K562 (cell line): Measurements from ENCODE around the gene CLEC4M. TPM values are rescaled to one million over a fixed set of nuclear protein-coding genes. Genes with fewer than 3 reads are reported as not detected.

Source experiments
- ATAC-seq: fragments of 200-7000 bp; cut with Tn5 transposase; 3 replicates; pipeline ENCODE4 v1.9.1; 2020; ENCODE audit warnings: moderate library complexity
- BruUV-seq: library from RNA; stranded (reverse); fragments of 400-500 nt; replicated peaks from 2 replicates; lab custom pipeline; 2021; lab: Mats Ljungman, UMichigan
- CTCF ChIA-PET: fragments of 300-600 bp; formaldehyde crosslinking; extraction: SDS; loops from one replicate; lab custom pipeline; 2021; ENCODE audit warnings: low intra/inter-chr PET ratio; lab: Yijun Ruan, JAX
- POLR2A ChIA-PET: fragments of 300-600, 350-650 bp; sonication (Branson Sonifier 250); formaldehyde crosslinking; extraction: SDS; loops from one replicate; lab custom pipeline; 2021; ENCODE audit warnings: antibody characterized with exemption, inconsistent platforms; lab: Yijun Ruan, JAX
- DNase-seq, 4 experiments: peaks; one replicate each; pipeline versions ENCODE4 v3.0.0 to v3.0.0-alpha.2; 2011 to 2018; ENCODE audit warnings: low spot score in 3 of 4, mixed read lengths in 3 of 4; ENCODE audit errors: extremely low read depth in 1 of 4
- FAIRE-seq: peaks from 2 replicates; lab custom pipeline; 2011; peaks lifted over from hg19 to GRCh38; lab: Jason Lieb, UNC
- H2AFZ ChIP-seq: 2 replicates; pipeline ENCODE4 v1.6.0; 2011; ENCODE audit warnings: low read depth, low read length, control low read depth, inconsistent platforms
- H3K27ac ChIP-seq: fragments of 200-600 bp; 3 replicates; pipeline ENCODE4 v1.8.0; 2011; ENCODE audit warnings: low read depth, mild to moderate bottlenecking, control low read depth, inconsistent platforms, low read length, moderate library complexity, mixed read lengths; ENCODE audit errors: extremely low read depth
- H3K27me3 ChIP-seq, 2 experiments: fragments of 300-600 bp in 1 of 2; 2 replicates in 1 of 2; 3 replicates in 1 of 2; pipeline versions ENCODE4 v1.6.0 to v1.8.0; 2011; ENCODE audit warnings: inconsistent platforms in 2 of 2, low read length in 2 of 2, mild to moderate bottlenecking in 1 of 2, mixed read lengths in 1 of 2, moderate library complexity in 1 of 2; ENCODE audit not compliant: control insufficient read depth in 2 of 2, insufficient read depth in 2 of 2
- H3K36me3 ChIP-seq: fragments of 300-600 bp; 3 replicates; pipeline ENCODE4 v1.8.0; 2011; ENCODE audit warnings: mild to moderate bottlenecking, low read length, inconsistent platforms; ENCODE audit not compliant: control insufficient read depth, insufficient read depth
- H3K4me1 ChIP-seq, 2 experiments: fragments of 200-600 bp in 1 of 2; replicated peaks in 1 of 2; 2 replicates in 1 of 2; 3 replicates in 1 of 2; pipeline versions ENCODE4 v1.5.1 to v1.8.0; 2011; ENCODE audit warnings: inconsistent platforms in 2 of 2, low read length in 2 of 2, mild to moderate bottlenecking in 1 of 2, mixed read lengths in 1 of 2, moderate library complexity in 1 of 2; ENCODE audit not compliant: control insufficient read depth in 2 of 2, insufficient read depth in 2 of 2
- H3K4me2 ChIP-seq: 2 replicates; pipeline ENCODE4 v1.6.1; 2011; ENCODE audit warnings: low read length, control low read depth, inconsistent platforms, mixed read lengths; ENCODE audit not compliant: insufficient read depth
- H3K4me3 ChIP-seq: fragments of 200-600 bp; sonication (generic), shearing (Covaris generic); 2 replicates; pipeline ENCODE4 v1.5.1; 2016; ENCODE audit warnings: control low read depth, inconsistent platforms
- H3K79me2 ChIP-seq: fragments of 200-600 bp; 3 replicates; pipeline ENCODE4 v1.8.0; 2011; ENCODE audit warnings: low read length, inconsistent platforms; ENCODE audit not compliant: control insufficient read depth, insufficient read depth
- H3K9ac ChIP-seq, 2 experiments: 2 replicates each; pipeline versions ENCODE4 v1.6.0 to v1.6.1; 2011; ENCODE audit warnings: low read depth in 2 of 2, low read length in 2 of 2, control low read depth in 1 of 2, inconsistent platforms in 1 of 2, mild to moderate bottlenecking in 1 of 2, mixed read lengths in 1 of 2; ENCODE audit not compliant: insufficient read depth in 1 of 2
- H3K9me1 ChIP-seq: one replicate; pipeline ENCODE4 v1.6.0; 2011; ENCODE audit warnings: inconsistent platforms, mild to moderate bottlenecking, low read length, moderate library complexity; ENCODE audit not compliant: control insufficient read depth, insufficient read depth
- H3K9me3 ChIP-seq: replicated peaks from 2 replicates; pipeline ENCODE4 v1.5.1; 2011; ENCODE audit warnings: low read depth, low read length, inconsistent platforms; ENCODE audit not compliant: control insufficient read depth, insufficient read depth
- H4K20me1 ChIP-seq: replicated peaks from 2 replicates; pipeline ENCODE4 v1.6.1; 2011; ENCODE audit warnings: low read length, inconsistent platforms, mixed read lengths; ENCODE audit not compliant: control insufficient read depth, insufficient read depth
- KDM5B ChIP-seq: fragments of 200-600 bp; sonication (generic); IDR thresholded peaks from 2 replicates; pipeline ENCODE4 v1.6.1; 2012; ENCODE audit warnings: low read depth, mild to moderate bottlenecking, moderate library complexity, low read length, control low read depth, inconsistent platforms; ENCODE audit not compliant: insufficient replicate concordance
- MAFG ChIP-seq: fragments of 450-650 bp; conservative IDR thresholded peaks from 2 replicates; pipeline ENCODE4 v1.6.1; 2016; ENCODE audit warnings: missing genetic modification characterization, missing compliant biosample characterization
- WHSC1 ChIP-seq: IDR thresholded peaks from one replicate; pipeline ENCODE4 v1.6.1; 2012; ENCODE audit warnings: low read length, control low read depth, inconsistent platforms
- WGBS: fragments of 100-300 bp; shearing (Covaris generic); methylation state at CpG from one replicate; pipeline ENCODE4 v1.1.6; 2016; ENCODE audit warnings: low coverage, mixed read lengths; ENCODE audit not compliant: insufficient coverage; ENCODE audit errors: missing lambda C conversion rate; 5-methylcytosine and 5-hydroxymethylcytosine counted together
- in situ Hi-C: fragments of 300-500 bp; cut with MboI; formaldehyde crosslinking; loops from 4 replicates; pipeline ENCODE4 v1.15.0; 2018; ENCODE audit warnings: inconsistent platforms, mixed read lengths
- intact Hi-C: fragments of 100-400 bp; cut with micrococcal nuclease; formaldehyde crosslinking; loops from 2 replicates; pipeline ENCODE4 v1.14.2; 2022
- polyA plus RNA-seq, 8 experiments: library from polyadenylated mRNA; depleted of rRNA in 4 of 8; stranded (reverse) in 5 of 8; unstranded in 3 of 8; fragments of >200 nt; fragmentation: Nextera tagmentation in 2 of 8; fragmentation: Illumina TruSeq in 1 of 8; extraction: Ambion mirVana in 2 of 8; extraction: Trizol in 1 of 8; gene quantifications; 2 replicates each; pipeline versions ENCODE4 v1.2.1 to v1.2.3, GENCODE V29; 2011 to 2014; ENCODE audit warnings: inconsistent platforms in 1 of 8, missing spikeins in 1 of 8
- total RNA-seq, 7 experiments: library from RNA; depleted of rRNA in 6 of 7; stranded (reverse); fragments of >200 nt in 6 of 7; fragmentation: Illumina TruSeq in 2 of 7; extraction: Trizol in 2 of 7; gene quantifications; 2 replicates each; pipeline versions ENCODE4 v1.2.1 to v1.2.3, GENCODE V29; 2011 to 2021; ENCODE audit warnings: low replicate concordance in 1 of 7
- TF ChIP-seq, protein P1 (sequence below): fragments of 250-450 bp; sonication (Bioruptor Pico); IDR thresholded peaks from 2 replicates; pipeline ENCODE4 v1.4.0; 2020; ENCODE audit warnings: mild to moderate bottlenecking
- TF ChIP-seq, protein P2 (sequence below): fragments of 200-800 bp; sonication (Bioruptor generic); IDR thresholded peaks from 2 replicates; pipeline ENCODE4 v1.6.1; 2017; ENCODE audit warnings: missing genetic modification characterization, missing compliant biosample characterization
- TF ChIP-seq, protein P3 (sequence below), 2 experiments: fragments of 450-650 bp in 1 of 2; sonication (generic) in 1 of 2; formaldehyde crosslinking in 1 of 2; IDR thresholded peaks; 2 replicates each; pipeline versions ENCODE4 v1.7.1 to v1.9.0; 2016 to 2022; ENCODE audit warnings: inconsistent platforms in 1 of 2, mild to moderate bottlenecking in 1 of 2, missing genetic modification reagents in 1 of 2
- TF ChIP-seq, protein P4 (sequence below): fragments of 450-650 bp; IDR thresholded peaks from one replicate; pipeline ENCODE4 v1.6.1; 2018; ENCODE audit warnings: mild to moderate bottlenecking, moderate library complexity; ENCODE audit not compliant: partially characterized antibody

Gene CLEC4M
- total and polyA plus RNA-seq, 9 of the 15 experiments (the other 6 are each of a cell fraction or from before 2014, with no cell fraction given): 0.08 to 0.18 TPM; not detected in 7

DNA sequence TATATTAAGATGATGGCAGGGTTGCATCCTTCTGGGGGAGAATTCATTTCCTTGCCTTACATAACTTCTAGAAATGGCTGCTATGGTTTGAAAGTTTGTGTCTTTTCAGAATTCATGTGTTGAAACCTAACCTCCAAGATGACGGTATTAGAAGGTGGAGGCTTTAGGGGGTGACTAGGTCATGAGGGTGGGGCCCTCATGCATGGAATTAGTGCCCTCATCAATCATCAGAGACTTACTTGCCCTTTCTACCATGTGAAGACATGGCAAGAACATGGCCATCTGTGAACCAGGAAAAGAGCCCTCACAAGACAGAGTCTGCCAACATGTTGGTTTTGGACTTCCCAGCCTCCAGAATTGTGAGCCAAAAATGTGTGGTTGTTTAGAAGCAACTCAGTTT is 46.3 kb upstream of the CLEC4M start:
- Histone ChIP-seq H3K36me3 (no peaks in the 10 kb centered on the region), H3K27me3 (peaks cover 5 to 6% of the 10 kb centered on the region in 2 experiments; a peak in 3 of 5 replicates), H3K9me3 (no peaks in the 10 kb centered on the region), H3K4me2 (no peak overlapping the region), H3K79me2 (no peaks in the 10 kb centered on the region), H2AFZ (no peak overlapping the region), H3K9ac (no peak overlapping the region), H3K9me1 (no peaks in the 10 kb centered on the region), H4K20me1 (no peaks in the 10 kb centered on the region), H3K4me3 (no peak overlapping the region), H3K4me1 (no peaks in the 10 kb centered on the region), H3K27ac (no peak overlapping the region)
- FAIRE-seq (no peak), DNase-seq (no peak), ATAC-seq (no peak)
- CTCF ChIA-PET: interaction anchor here (0.6 kb wide), 1 partner anchor 479 kb away, joined by 4 read pairs; no protein-coding TSS in a partner anchor
- POLR2A ChIA-PET: no interaction called here
- in situ Hi-C loops: no loop called here
- BruUV-seq: no TSS peak
- 0% methylated on average over 1 of the region's 1 CpG for WGBS
- intact Hi-C loops: no loop called here
- TF ChIP-seq KDM5B: no peak
- TF ChIP-seq MAFG: no peak
- no peak for TF ChIP-seq WHSC1
- TF ChIP-seq, protein P1, sequence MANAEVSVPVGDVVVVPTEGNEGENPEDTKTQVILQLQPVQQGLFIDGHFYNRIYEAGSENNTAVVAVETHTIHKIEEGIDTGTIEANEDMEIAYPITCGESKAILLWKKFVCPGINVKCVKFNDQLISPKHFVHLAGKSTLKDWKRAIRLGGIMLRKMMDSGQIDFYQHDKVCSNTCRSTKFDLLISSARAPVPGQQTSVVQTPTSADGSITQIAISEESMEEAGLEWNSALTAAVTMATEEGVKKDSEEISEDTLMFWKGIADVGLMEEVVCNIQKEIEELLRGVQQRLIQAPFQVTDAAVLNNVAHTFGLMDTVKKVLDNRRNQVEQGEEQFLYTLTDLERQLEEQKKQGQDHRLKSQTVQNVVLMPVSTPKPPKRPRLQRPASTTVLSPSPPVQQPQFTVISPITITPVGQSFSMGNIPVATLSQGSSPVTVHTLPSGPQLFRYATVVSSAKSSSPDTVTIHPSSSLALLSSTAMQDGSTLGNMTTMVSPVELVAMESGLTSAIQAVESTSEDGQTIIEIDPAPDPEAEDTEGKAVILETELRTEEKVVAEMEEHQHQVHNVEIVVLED (CRISPR knock-in tag): no peak
- TF ChIP-seq, protein P2, sequence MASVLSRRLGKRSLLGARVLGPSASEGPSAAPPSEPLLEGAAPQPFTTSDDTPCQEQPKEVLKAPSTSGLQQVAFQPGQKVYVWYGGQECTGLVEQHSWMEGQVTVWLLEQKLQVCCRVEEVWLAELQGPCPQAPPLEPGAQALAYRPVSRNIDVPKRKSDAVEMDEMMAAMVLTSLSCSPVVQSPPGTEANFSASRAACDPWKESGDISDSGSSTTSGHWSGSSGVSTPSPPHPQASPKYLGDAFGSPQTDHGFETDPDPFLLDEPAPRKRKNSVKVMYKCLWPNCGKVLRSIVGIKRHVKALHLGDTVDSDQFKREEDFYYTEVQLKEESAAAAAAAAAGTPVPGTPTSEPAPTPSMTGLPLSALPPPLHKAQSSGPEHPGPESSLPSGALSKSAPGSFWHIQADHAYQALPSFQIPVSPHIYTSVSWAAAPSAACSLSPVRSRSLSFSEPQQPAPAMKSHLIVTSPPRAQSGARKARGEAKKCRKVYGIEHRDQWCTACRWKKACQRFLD: no peak
- TF ChIP-seq, protein P3, sequence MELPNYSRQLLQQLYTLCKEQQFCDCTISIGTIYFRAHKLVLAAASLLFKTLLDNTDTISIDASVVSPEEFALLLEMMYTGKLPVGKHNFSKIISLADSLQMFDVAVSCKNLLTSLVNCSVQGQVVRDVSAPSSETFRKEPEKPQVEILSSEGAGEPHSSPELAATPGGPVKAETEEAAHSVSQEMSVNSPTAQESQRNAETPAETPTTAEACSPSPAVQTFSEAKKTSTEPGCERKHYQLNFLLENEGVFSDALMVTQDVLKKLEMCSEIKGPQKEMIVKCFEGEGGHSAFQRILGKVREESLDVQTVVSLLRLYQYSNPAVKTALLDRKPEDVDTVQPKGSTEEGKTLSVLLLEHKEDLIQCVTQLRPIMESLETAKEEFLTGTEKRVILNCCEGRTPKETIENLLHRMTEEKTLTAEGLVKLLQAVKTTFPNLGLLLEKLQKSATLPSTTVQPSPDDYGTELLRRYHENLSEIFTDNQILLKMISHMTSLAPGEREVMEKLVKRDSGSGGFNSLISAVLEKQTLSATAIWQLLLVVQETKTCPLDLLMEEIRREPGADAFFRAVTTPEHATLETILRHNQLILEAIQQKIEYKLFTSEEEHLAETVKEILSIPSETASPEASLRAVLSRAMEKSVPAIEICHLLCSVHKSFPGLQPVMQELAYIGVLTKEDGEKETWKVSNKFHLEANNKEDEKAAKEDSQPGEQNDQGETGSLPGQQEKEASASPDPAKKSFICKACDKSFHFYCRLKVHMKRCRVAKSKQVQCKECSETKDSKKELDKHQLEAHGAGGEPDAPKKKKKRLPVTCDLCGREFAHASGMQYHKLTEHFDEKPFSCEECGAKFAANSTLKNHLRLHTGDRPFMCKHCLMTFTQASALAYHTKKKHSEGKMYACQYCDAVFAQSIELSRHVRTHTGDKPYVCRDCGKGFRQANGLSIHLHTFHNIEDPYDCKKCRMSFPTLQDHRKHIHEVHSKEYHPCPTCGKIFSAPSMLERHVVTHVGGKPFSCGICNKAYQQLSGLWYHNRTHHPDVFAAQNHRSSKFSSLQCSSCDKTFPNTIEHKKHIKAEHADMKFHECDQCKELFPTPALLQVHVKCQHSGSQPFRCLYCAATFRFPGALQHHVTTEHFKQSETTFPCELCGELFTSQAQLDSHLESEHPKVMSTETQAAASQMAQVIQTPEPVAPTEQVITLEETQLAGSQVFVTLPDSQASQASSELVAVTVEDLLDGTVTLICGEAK (IDR thresholded peaks at IDR 0.05): no peak
- TF ChIP-seq, protein P3 (CRISPR knock-in tag; IDR thresholded peaks at IDR 0.05): no peak
- TF ChIP-seq, protein P4, sequence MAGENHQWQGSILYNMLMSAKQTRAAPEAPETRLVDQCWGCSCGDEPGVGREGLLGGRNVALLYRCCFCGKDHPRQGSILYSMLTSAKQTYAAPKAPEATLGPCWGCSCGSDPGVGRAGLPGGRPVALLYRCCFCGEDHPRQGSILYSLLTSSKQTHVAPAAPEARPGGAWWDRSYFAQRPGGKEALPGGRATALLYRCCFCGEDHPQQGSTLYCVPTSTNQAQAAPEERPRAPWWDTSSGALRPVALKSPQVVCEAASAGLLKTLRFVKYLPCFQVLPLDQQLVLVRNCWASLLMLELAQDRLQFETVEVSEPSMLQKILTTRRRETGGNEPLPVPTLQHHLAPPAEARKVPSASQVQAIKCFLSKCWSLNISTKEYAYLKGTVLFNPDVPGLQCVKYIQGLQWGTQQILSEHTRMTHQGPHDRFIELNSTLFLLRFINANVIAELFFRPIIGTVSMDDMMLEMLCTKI: no peak
